HG02938 (cell line): Measurements from ENCODE around the gene ZNF827.

Experiments
- ATAC-seq: cut with Tn5 transposase; IDR thresholded peaks from one replicate; pipeline ENCODE4 v1.9.1; 2021; ENCODE audit warnings: mild to moderate bottlenecking, moderate library complexity; ENCODE audit not compliant: unreplicated experiment

The ZNF827 gene

GRCh38 chr4:145890689-145891088 lies 47.9 kb downstream of the ZNF827 start:
- no peak for ATAC-seq

- no peak for ATAC-seq
Measured at GRCh38 chr4:145888393-145888792, 50.2 kb downstream of the ZNF827 start.

DNA sequence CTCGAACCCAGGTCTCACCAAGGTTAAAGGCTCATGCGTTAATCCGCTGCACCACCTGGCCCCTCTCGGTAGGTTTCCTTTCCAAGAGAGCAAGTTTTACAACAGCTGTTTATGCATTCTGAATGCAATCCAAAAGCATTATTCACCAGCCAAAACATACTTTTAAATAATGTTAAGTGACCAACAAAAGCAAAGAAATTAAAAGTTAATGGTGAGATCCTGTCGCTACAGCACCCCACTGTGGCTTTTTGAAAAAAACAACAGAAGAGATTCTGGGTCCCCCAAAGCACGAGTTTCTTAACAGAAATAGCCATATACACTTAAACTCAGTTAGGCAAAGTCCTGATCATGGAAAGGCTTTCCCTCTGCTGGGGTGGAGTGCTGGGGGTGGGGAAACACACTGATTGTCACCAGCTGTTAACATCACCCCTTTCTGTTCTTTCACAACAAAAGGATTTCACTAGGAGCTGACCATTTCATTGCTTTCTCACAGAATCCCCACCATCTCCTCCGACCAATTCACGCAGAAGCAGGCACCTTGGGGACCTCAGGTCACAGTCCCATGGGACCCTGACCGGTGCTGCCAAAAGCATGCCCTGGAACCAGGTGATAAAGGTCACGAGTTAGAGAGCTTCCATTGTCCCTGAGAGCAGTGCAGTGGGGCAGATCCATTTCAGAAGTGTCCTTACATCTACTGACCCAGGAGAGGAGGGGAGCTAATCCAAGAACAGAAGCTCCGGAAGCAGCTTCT lies 51.2 kb downstream of the ZNF827 start:
- no peak for ATAC-seq

- ATAC-seq, result no peak
Measured at GRCh38 chr4:145886871-145887240, 51.8 kb downstream of the ZNF827 start.

- ATAC-seq, result no peak
Measured at GRCh38 chr4:145885666-145886065, 53.0 kb downstream of the ZNF827 start.

DNA sequence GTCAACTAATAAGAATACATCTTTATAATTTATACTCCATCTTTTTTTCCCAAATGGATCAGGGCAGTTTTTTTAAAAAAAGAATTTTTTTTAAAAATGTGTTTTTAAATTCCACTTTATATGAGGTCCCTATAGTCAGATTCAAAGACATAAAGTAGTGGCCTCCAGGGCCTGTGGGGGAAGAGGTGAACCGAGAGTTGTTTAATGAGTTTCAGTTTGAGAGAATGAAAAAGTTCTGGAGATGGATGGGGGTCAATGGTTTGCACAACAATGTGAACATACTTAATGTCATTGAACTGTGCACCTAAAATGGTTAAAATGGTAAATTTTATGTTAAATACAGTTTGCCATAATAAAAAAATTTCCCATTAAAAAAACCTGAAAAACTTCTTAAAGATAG lies 53.8 kb downstream of the ZNF827 start:
- ATAC-seq, result no peak

- ATAC-seq, result no peak
Measured at GRCh38 chr4:145883101-145883694, 55.4 kb downstream of the ZNF827 start.

DNA sequence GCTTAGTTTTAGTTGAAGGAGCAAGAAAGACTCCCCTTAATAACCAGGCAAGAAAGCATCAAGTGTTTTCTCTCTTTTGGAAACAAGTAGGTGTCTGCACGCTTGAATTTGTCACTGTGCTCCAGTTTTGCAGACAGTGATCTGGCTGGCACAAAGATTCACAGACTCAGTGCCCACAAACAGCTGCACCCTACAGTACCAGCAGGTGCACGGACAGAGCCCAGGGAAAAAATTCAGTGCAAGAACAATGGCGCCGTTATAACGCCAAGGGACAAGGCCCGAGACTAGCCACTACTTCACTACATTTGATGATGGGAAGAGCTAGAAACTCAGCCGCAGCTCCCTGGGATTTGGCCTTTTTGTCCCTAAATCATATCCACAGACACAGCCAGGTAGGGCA lies 56.0 kb downstream of the ZNF827 start:
- no peak for ATAC-seq

DNA sequence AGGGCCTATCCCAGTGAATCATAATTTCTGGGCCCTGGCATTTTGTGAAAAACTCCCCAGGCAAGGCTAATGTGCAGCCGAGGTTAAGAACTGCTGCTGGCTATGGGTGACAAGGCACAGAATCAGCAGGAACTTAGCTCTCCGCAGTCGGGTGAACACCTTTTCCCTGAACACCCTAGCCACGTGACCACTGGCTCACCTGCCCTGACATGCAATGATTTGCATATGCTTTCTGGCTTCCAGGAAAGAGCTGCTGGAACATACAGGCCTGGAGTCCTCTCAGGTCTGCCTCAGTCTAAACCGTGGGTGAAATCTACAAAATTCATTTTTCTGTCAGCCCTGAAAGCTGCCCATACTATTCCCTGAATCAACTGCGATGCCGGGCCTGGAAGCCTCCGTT lies 56.6 kb downstream of the ZNF827 start:
- peak; percentile 52 for ATAC-seq

DNA sequence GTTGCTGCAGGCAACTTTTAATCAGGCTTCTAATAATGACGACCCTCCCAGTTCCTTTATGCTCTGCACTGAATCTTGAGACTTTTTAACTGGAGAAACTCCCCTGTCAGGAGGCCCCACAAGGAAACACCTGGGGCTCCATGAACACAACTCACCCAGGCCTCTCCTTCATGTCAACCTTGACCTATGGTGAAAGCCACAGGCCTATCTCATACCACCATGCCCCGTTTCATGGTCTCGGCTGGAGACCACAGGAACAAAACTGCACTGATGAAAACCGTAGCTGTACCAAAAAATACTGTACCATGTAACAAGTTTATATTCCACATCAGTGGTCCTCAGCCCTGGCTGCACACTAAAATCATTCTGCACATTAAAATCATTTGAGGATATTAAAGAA lies 57.0 kb downstream of the ZNF827 start:
- peak; percentile 40 for ATAC-seq

GRCh38 chr4:145880355-145880960 lies 58.2 kb downstream of the ZNF827 start:
- ATAC-seq, result no peak

GRCh38 chr4:145879598-145879997 lies 59.0 kb downstream of the ZNF827 start:
- no peak for ATAC-seq

GRCh38 chr4:145878501-145879435 lies 59.9 kb downstream of the ZNF827 start:
- ATAC-seq, result no peak

- no peak for ATAC-seq
Measured at GRCh38 chr4:145876531-145877180, 62.0 kb downstream of the ZNF827 start.

GRCh38 chr4:145873901-145874300 lies 64.7 kb downstream of the ZNF827 start:
- no peak for ATAC-seq

DNA sequence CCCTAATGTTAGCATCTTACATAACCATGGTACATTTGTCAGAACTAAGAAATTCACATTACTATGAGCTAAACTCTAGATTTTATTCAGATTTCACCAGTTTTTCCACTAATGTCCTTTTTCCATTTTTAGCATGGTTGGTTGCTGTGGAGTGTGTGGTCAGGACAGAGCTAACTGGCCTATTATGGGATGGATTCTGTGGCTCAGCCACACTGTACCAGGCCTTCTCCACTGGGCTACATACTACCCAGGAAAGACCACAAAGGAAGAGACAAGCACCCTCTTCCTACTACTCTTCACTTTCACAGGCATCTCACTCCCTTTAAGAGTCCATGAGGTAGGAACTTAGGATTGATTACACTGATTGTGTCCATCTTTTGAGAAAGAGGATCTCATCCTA lies 67.4 kb downstream of the ZNF827 start:
- ATAC-seq, result no peak

- peak; percentile 30 for ATAC-seq
Measured at GRCh38 chr4:145870155-145871020, 68.2 kb downstream of the ZNF827 start.

DNA sequence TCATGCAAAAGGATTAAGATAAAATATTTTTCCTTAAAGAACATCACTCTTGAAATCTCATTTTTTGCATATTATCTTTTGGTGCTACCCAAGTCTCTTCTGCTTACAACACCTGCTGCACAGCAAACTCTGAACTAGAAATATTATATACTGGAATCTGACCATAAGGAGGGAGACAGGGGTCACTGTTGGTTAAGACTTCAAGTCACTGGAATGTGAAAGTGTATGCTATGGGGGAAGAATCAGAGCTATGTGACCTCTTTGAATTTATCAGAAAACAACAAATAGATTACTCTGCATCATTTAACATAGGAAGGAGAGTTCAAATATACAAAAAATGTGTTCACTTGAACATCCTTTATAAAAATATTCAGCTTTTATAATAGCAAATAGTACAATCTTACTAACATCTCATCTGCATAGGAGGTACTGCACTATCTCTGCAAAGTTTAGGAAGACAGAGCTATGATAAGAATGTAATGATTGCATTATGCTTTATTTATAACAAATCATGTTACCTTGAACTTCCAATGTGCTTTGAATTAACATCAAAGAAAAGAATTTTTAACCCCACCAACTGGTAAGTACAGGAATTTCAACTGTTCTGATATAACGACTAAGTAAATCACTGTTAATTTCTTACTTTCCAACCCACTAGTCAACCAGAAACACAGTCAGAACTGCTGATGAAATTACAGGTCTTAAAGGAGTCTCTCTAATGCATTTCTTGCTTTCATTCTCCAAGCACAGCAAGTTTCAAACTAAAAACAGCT lies 69.8 kb downstream of the ZNF827 start:
- ATAC-seq, result peak; percentile 74

GRCh38 chr4:145867406-145867805 lies 71.2 kb downstream of the ZNF827 start:
- ATAC-seq, result no peak
